M059J (cell line): ENCODE results near the gene ZC3H7A. TPM values are rescaled to one million over a fixed set of nuclear protein-coding genes. Genes with fewer than 3 reads are reported as not detected.

ENCODE experiments used
- DNase-seq: peaks from one replicate; pipeline ENCODE4 v3.0.0-alpha.2; 2012; ENCODE audit warnings: low read depth
- total RNA-seq: library from RNA; depleted of rRNA; stranded (reverse); fragments of >200 nt; shearing (Covaris generic); gene quantifications from 2 replicates; pipeline ENCODE4 v1.2.3, GENCODE V29; 2014

Gene ZC3H7A
- total RNA-seq, 1 experiment from 2014 or later, result 40.2 TPM

DNA sequence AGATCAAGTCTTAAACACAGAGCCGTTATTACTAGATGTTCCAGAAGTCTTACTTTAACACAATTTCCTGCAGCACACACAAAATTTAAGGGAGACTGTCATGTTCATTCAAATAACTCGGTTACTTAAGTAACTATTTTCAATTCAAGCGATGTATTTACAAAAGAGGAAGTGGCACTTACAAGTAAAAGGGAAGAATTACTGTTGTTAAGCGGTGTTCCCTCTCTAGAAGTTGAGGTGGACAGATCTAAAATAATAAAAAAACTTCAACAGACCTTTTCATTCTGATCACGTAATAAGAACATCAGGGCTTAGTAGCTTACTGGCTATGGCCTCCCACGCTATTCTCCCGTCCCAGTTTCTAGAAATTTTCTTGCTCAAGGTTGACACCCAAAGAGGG, 28.2 kb downstream of the ZC3H7A start:
- no peak for DNase-seq

DNA sequence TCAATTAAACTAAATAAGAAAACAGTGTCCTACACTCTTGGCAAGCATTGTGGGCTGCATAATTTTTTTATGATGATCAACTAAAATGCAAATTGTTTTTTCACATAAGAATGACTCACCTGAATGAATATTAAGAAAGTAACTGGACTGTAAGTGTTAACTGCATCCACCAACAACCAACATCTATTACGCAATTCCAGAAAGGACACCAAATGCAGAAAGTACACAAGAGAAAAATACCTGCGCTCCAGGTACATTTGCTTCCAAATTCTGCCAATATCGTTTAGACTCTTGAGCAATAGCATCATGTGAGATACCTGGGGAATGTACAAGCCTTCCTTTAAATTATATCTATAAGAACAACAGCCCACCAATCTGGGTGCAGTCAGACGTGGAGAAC, 34.6 kb downstream of the ZC3H7A start:
- DNase-seq, result no peak

DNA sequence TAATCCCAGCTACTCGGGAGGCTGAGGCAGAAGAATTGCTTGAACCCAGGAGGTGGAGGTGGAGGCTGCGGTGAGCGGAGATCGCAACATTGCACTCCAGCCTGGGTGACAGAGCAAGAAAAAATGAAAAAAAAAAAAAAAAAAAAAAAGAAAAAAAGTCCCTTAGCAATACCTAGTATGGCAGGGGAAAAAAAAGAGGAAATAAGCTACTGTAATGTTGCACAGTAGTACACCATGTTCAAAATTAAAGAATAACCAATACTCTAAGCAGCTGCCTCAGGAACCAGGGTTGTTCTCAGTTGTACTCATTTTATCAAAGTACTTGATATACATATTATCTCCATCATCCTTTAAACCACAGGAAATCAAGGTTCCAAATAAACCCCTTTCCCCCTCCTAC, 37.1 kb downstream of the ZC3H7A start:
- DNase-seq, result no peak

DNA sequence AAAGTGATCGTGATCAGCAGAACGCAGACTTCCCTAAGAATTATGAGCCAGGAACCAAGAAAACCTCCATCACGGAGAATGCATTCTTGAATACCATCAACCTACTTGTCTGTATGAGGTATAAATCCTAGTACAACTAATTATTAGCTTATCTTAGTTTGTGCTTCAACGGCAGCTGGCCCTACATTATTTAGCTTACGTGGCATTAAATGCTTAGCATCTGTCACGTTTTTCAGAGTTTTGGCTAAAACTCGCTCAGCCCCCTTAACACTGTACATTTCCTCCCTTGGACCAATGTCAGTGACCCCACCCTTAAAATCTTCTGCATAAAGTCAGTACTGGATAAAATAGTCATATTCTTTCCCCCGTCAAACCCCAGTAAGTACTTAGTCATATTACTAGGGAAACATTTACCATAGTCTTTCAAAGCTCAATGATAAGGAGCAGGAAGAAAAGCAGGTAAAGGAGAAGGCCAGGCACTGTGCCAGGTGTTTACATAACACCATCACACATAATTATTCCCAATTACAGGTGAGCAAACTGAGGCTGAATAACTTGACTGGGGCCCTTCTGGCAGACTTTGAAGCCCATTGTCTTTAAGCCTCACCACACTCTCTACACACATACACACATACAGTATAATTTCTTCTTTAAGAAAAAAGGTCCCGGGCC, 37.8 kb downstream of the ZC3H7A start:
- no peak for DNase-seq

DNA sequence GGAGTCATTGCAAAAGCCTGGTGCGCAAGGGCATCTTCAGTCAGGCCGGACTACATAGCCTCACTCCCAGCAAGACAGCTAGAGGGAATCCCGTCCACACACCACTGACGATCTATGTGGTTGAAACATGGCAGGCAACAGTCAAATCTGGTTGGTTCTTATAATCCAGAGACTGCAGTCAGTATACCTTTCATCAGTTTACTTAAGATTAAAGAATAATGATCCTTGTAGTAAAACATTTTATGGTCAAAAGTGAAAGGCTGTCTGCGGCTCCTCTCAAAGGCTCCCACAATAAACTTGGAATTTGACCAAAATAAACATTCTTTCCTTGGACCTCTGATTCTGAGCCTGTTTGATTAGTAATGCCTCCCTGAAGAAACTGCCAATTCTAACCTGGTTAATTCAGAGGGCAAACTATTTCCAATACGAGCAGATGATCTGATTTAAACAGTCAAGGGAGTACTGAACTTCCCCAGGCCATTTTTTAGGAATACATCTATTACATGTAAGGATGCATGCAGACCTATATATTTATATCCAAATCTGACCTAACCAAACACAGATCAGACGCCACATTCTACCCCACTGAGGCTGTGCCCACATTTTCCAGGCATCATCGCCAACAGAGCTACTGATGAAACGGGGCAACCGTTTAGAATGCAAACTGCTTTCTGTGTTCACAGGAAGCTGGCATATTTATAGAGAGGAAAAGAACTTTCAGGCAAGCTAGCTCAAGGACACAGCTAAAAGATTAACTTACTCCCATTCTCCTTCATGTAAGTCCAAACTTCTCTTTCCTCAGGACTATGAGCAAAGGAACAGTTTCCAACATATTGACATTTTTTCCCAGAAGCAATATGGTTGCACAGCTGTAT, 39.1 kb downstream of the ZC3H7A start:
- peak; percentile 89 for DNase-seq

DNA sequence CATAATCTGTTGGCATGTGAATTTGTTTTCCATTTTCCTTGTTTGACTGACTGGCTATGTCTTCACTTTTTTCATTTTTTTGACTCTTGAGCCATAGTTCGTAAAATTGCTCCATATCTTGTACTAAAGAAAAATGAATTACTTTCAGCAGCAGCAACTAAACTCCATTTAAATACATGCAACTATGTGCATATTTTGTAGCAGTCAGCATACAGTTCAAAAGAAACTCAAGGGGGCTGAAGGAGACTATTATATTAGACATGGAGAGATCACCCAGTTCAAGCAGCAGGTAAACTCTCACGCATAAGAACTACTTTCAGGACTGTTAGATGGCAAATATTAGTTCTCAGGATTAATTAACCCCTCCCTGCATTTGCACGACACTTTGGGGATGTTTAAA, 40.8 kb downstream of the ZC3H7A start:
- no peak for DNase-seq

DNA sequence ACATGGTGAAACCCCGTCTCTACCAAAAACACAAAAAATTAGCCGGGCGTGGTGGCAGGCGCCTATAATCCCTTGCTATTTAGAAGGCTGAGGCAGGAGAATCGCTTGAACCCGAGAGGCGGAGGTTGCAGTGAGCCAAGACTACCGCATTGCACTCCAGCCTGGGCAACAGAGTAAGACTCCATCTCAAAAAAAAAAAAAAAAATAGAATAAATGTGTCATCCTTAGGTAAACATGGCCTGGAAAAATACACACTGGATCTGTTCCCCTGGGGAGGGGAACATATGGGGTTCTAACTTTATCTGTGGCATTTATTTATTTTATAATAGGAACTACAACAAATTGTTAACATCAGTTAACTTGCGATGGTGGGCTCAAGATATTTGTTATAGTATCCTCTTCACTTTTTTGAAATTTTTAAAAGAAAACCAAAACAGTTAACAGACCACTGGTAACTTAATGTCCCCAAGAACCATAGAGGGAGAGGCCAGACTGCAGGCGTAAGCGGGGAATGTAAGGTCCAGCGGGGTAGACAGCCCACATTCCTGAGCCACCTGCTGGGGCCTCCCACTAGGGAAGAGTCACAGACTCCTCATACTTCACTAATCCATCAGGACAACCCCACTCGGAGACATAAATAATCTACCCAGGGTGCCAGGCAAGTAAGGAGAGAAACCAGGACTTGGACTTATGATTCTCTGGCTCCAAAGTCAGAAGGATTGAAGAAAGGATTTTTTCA, 41.9 kb downstream of the ZC3H7A start:
- no peak for DNase-seq

DNA sequence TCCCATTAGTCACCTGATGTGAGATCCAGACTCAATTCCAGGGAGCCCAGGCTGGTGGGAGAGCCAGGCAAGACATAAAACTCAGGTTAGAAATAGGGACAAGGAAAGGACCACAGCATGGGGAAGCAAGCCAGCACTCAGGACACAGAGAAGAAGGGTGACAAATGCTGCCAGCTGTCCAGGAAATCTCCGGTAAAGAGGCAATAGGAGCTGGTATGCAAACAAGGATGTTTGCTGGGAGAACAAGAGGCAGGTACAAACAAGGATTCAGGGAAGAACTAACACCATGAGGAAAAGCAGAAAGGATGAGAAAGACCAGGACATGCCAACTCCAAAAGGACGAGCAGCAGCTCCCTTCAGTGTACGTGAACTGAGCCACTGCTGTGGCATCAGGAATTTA, 44.2 kb downstream of the ZC3H7A start:
- DNase-seq, result no peak

DNA sequence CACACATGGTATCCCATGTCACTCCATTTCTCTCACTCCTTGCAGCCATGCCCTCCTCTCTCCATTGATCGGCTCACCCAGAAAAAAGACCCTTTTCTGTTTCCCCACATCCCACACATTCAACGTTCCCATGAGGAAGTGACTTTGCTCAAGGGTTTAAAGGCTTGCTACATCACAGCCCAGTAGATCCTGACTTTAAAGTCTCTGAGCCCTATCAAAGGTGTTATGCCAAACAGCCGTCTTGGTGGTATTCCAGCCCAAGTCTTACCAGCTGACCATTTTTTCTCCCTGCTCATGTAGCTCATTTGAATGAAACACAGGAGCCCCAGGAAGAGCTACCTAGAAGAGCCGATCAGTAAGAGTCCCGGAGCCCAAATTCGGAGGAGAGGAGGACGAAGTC, 47.0 kb downstream of the ZC3H7A start:
- no peak for DNase-seq

DNA sequence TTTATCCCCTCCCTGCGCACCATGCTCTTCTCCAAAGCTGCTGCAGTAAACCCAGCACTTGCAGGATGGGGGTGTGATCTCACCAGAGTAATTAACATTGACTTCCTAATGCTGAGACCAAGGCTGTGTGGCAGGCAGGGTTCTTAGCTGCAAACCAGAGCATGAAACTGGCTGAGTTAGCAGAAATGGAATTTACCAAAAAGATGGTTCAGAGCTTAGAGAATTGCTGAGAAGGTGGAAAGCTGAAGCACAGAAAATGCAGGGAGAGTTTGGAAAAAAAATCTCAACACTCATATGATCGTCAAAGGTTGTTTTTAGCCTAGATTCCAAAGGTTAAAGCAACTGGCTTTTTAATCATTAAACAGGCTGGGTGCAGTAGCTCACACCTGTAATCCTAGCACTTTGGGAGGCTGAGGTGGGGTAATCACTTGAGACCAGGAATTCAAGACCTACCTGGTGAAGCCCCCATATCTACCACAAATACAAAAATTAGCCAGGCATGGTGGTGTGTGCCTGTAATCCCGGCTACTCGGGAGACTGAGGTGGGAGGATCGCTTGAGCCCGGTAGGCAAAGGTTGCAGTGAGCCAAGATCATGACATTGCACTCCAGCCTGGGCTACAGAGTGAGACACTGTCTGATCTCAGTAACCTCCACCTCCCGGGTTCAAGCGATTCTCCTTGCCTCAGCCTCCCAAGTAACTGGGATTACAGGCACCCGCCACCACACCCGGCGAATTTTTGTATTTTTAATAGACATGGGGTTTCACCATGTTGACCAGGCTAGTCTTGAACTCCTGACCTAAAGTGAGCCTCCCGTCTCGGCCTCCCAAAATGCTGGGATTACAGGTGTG, 48.4 kb downstream of the ZC3H7A start:
- no peak for DNase-seq

DNA sequence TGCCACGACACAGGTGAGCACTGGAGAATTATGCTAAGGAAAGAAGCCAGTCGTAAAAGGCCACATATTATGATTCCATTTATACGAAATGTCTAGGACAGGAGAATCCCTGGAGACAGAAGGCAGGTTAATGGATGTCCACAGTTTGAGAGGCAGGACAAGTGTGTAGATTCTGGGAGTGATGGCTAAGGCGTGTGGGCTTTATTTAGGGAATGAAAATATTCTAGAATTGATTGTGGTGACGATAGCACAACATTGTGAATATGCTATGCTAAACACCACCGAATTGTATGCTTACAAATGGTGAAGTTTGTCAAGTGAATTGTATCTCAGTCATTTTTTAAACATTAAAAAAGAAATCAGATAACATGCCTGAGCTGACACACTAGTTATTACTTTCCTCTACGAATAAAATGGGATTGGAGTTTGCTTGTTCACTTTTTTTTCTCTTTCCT, 49.1 kb downstream of the ZC3H7A start:
- DNase-seq, result no peak

DNA sequence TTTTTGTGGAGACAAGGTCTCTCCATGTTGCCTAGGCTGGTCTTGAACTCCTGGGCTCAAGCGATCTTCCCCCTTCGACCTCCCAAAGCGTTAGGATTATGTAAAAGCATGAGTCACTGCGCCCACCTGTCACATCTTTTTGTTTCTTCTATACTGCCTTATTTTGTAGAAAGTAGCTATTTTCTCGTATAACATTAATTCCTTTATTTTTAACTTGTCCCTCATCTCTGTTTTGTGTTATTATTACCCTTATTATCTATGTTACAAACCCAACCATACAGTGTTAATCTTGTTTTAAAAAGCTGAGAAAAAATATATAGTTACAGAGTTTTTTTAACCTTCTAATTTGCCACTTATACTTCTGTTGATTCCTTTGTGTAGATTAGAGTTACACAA, 53.0 kb downstream of the ZC3H7A start:
- DNase-seq, result no peak

DNA sequence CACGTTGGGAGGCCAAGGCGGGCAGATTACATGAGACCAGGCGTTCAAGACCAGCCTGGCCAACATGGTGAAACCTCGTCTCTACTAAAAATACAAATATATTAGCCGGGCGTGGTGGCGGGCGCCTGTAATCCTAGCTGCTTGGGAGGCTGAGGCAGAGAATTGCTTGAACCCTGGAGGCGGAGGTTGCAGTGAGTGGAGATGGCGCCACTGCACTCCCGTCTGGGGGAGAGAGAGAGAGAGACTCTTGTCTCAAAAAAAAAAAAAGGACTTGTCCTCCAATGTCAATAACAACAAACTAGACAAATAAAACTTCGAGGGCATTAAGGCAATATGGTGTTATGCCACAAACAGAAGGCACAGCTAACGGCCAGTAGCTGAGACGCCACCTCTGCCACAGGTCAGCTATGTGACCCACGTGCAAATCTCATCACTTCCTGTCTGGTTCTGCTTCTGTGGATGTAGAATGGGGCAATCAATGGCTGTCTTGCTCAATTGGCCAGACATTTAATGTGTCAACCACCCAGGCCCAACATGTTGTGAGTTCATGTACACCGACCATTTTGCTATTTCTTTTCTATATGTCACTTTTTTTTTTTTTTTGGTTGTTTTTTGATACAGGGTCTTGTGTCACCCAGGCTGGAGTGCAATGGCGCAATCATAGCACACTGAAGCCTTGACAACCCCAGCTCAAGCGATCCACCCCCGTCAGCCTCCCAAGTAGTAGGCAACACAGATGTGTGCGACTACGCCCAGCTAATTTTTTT, 53.6 kb downstream of the ZC3H7A start:
- DNase-seq, result peak; percentile 41

DNA sequence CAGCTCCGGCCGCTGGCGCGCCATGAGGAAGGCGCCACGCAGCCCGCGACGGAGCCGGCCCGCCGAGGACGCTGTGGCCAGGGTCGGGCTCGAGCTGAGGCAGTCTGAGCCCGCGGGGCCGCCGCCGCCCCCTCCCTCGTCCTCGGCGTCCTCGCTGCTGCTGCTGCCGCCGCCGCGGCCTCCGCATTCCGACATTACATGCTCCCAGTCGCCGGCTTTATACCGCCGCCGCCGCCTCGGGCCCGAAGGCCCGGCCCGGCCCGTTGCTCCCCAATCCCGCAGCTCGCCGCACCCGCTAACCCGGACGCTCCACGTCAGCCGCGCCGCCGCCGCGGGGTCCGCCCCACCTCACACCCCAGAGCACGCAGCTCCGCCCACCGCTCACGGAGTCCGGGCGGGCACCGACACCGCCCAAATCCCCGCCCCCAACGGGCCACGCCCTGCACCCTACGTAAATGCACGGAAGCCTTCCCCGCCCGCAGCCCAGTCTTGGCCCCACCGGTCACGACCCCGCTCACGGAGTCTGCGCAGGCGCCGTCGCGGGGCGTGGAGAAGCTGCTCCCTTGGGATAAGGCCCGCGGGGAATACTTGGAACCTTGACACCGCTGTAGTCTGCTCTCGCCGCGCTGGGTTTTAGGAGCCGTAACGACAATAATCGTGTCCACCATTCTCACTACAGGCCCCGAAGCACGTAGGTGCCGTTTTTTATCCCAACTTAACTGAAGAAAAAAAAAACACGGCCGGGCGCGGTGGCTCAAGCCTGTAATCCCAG, 54.3 kb downstream of the ZC3H7A start, which contains the start of gene TXNDC11:
Gene TXNDC11, minus strand, starts transcription at position 322 of the 772 bp plus-strand sequence. Its CDS starts 127 bp downstream, at position 195.
- DNase-seq, result peak; percentile 96

DNA sequence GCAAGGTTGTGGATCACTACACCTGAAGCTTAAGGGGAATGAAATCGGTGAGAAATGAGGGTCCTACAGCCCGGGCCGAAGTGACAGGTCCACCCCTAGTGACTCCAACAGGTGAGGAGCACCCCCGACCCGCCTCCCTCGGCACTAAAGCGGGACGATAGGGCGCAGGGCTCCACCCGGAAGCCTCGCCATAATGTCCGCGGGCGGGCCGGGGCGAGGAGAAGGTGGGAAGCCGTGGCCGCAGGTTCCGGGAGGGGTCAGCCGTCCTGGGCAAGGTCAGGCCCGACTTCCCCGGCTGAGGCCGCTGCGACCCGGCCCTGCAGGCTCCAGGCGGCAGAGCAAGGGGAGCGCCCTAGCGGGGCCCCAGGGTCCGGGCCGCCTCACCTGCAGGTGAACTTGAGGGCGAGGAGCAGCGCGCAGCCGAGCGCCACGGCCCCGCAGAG, 54.9 kb downstream of the ZC3H7A start:
- peak; percentile 44 for DNase-seq

DNA sequence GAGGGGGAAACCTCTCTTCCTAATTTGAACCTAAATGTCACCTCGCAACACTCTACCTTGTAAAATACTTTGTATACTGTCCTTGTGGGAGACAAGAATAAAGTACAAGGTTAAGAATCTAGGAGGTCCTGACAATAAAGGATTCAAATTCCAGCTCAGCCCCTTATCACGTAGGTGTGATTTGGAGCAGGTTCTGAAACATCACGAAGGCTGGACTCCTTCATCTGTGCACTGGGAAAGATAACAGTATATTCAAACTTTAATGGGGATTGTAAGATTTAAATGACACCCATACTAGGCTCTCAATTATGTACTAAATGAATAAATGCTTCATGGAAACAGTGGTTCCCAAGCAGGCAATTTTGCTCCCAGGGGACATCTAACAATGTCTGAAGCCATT, 56.5 kb downstream of the ZC3H7A start:
- DNase-seq, result no peak

DNA sequence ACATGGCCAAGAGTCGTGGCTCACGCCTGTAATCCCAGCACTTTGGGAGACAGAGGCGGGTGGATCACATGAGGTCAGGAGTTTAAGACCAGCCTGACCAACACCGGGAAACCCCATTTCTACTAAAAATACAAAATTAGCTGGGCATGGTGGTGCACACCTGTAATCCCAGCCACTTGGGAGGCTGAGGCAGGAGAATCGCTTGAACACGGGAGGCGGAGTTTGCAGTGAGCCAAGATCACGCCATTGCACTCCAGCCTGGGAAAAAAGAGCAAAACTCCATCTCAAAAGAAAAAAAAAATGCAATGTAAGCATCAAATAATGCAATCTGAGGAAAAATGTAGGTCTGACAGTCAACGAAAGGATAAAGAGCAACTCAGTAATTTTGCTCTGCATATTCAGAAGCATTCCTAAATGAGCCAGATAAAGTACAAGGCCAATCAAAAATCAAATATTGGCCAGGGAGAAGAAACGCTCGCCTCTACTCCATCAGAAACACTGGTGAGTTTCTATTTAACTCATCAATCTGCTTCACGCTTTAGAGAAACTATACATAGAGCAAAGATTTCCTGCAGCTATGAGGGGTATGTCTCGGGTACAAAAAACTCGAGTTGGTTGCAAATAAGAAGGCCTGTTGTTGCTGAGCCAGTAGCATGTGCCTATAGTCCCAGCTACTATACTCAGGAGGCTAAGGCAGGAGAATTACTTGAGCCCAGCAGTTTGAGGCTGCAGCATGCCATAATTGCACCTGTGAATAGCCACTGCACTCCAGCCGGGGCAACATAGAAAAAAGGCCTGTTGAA, 58.1 kb downstream of the ZC3H7A start:
- no peak for DNase-seq

DNA sequence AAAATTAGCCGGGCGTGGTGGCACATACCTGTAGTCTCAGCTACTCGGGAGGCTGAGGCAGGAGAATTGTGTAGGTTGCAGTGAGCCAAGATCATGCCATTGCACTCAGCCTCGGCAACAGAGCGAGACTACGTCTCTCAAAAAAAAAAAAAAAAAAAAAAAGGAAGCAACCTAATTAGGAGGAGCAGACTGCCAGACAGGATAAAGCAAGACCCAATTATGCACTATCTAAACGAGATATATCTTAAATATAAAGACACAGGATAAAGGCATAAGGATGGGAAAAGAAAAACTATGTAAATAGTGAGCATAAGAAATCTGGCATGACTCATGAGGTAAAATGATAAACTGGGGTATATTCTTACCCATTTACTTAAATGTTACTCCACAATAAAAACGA, 59.3 kb downstream of the ZC3H7A start:
- DNase-seq, result no peak

DNA sequence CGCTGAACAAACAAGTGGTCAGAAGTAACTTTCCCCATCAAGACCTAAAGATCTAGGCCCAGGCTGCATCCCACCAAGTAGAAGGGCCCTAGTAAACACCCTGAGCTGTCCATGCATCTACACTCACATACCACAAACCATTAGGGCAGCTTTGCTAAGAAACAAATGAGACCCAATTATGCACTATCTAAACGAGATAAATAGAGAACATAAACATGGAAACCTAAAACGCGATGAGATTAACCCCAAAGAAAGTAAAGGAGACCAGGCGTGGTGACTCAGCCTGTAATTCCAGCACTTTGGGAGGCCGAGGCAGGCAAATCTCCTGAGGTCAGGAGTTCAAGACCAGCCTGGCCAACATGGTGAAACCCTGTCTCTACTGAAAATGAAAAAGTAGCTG, 60.2 kb downstream of the ZC3H7A start:
- no peak for DNase-seq
